HG02798 (cell line): ENCODE measurements around the gene FOXP1.
"Not testable (repeated sequence)": the region's sequence is repeated elsewhere in the genome, so short reads cannot be mapped to it uniquely, and the experiment has no call there.

Experiments used
- ATAC-seq: cut with Tn5 transposase; IDR thresholded peaks from one replicate; pipeline ENCODE4 v1.9.1; 2021; ENCODE audit warnings: mild to moderate bottlenecking; ENCODE audit not compliant: unreplicated experiment, poor library complexity

The FOXP1 gene

DNA sequence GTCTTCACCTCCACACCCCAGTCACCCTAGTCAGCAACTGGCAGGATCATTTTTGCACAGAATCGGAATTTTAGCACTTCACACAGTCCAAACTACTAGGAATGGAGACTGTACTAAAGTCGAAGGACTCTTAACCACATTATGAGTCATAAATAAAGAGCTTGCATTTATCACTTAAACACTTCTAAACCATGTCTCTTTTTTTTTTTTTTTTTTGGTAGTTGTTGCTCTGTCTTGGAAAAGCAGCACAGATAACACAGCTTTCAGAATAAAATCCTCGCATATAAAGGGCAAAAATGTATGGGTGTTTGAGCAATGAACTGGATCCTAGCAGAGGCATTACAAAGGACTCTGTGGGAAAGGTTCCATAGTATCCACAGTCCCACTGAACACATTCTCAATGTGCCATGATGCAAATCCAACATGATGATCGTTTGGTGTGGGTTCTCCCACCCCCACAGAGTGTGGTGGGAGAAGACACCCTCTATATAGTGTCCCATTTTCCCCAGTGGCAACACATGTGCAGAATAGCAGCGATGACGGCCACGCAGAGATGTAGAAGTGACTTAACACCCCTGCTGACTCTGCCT is 47.1 kb downstream of the FOXP1 start:
- ATAC-seq = no peak

DNA sequence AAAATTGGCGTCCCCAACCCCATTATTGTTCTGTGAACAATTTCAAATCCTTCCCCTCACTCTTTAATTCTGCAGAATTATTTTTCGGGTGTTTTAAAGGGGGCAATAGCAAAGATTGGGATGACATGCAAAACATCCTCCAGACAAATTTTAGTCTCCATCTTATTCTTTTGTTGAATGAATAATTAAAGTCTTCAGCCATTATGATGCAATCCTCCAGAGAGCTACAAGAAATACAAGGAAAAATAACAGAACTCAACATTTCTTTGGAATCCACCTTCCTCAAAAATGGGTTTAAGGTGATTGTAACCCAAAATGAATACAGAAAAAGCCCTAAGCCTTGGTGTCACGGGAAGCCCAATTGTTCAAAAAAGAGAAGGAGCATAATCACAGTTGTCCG is 49.9 kb downstream of the FOXP1 start:
- ATAC-seq = no peak

DNA sequence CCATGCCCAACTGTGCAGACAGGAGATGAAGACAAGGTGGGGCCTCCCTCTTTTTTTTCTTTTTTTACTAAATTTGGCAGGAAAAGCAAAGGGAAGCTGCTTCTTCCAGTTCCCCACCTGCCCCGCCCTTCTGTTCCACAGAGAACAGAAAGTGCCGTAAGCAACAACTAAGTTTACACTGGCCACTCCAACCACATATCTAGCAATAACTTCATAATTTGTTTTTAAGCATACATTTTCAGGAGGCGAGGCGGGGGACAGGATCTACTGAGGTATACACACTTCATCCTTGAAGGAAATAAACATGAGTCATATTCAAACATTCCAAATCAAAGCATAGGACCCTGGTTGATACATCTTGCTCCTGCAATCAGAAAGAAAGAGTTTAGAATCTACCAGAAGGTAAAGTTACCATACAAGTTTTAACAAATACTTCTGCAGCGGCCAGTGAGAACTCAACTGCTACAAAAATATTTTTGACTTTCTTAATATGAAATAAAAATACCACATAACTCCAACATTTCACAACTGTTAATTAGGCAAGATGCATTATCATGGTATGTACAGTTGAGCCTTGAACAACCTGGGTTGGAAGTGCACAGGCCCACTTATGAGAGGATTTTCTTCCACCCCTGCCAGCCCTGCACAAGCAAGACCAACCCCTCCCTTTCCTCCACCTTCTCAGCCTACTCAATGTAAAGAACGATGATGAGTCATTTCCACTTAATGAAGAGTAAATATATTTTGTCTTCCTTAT is 50.7 kb downstream of the FOXP1 start:
- ATAC-seq = no peak

DNA sequence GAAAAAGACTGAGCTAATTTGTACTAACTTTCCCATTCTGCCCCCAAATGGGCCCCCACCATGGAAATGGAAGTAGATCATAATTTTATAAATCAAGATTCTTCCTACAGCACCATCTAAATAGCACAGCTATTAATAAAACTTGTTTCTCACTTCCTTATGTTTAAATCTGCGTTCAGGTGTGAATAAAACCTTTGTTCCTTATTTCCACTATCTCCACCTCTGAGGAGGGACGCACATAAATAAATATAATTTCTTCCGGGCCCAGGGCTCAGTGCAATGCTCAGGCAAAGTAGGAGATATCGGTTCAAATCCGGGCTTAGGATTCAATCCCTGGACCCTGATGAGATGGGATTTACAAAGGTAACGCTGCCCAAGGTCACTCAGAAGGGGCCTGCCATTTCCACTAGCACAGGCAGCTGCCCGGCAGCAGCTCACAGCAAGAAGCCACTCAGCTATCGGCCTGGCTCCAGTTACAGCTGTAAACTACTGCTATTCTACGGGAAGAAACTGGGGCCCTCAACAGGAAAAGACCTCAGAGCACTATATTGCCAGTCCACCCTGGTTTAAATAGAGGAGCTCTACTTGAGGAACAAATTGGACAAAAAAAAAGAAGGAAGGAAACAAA is 52.5 kb downstream of the FOXP1 start:
- no peak for ATAC-seq

DNA sequence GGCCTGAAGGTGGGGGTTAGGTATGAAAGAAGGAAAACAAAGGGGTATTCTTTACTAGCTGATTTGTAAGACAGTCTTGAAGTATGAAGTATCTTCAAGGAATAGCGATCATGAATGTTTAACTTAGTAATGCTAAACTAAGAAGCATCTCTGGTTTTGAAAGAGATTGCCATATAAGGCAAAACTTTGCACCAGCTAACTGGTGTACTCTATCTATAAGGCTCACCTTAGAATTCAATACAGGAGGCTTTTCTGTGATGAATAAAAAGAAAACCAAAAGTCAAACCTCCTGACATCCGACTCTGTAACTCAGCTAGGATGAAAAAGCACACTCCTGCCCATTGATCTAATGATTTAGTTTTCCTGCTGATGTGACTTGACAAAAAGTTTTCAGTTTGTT is 54.7 kb downstream of the FOXP1 start:
- ATAC-seq = no peak

DNA sequence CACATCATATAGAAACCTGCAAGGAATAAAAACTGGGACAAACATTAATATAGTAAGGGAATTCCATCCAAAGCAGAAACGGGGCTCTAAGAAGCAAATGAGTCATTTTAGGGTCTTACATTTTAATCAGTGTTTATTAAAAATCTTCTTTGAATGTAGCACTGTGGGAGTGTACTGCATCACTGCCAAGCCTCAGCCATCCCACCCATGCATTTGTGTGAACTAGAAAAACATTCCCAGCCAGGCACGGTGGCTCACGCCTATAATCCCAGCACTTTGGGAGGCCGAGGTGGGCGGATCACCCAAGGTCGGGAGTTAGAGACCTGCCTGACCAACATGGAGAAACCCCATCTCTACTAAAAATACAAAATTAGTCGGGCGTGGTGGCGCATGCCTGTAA is 57.1 kb downstream of the FOXP1 start:
- not testable (repeated sequence) for ATAC-seq

DNA sequence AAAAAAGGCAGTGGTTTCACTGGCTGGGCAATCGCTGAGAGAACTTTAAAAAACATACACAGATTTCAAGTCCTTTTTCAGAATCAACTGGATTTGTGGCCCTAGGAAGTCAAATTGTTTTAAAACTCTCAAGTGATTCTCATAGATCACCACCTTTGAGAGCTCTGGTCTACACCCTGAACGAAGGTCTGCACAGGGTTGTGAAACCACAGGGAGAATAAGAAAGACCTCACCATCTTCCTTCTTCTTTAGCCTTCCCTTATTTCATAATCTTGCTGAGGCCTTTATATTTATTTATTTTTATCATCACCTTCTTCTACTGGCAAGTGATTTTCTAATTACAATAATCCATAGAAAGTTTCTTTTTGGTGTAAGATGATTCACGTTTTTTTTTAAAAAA is 58.1 kb downstream of the FOXP1 start:
- no peak for ATAC-seq

DNA sequence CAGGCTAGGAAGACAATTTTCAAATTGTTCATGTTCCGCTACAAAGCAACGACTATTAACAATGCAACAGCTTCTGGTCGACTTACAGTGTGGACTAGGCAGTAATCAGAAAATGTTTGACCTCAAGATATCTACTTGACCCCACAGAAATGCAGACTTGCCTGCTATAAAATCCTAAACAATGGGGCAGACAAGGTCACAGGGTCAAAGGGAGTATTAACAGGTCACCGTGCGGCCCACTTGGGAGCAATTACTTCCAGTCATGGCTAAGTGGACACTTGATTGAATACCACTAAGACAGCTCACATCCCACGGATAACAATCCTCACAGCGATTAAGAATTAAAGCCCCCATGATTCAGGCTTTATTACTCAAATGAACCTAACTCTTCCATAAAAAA is 58.9 kb downstream of the FOXP1 start:
- no peak for ATAC-seq

DNA sequence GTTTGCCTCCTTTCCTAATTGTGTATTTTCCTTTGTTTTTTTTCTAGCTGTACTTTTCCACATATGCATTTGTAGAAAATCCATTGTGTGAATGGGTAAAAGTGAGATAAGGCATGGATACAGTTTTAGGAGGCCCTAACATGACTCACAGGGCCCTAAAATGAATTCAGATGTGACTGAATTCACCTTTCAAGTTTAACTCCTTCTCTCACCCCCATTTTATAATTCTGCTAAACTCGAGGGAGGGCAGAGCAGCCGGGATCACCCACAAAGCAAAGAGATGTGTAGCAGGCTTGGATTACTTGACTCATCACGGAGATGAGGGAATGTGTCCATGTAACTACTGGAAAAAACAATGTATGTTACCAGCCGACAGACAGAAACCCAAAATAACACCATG is 59.9 kb downstream of the FOXP1 start:
- ATAC-seq = no peak

DNA sequence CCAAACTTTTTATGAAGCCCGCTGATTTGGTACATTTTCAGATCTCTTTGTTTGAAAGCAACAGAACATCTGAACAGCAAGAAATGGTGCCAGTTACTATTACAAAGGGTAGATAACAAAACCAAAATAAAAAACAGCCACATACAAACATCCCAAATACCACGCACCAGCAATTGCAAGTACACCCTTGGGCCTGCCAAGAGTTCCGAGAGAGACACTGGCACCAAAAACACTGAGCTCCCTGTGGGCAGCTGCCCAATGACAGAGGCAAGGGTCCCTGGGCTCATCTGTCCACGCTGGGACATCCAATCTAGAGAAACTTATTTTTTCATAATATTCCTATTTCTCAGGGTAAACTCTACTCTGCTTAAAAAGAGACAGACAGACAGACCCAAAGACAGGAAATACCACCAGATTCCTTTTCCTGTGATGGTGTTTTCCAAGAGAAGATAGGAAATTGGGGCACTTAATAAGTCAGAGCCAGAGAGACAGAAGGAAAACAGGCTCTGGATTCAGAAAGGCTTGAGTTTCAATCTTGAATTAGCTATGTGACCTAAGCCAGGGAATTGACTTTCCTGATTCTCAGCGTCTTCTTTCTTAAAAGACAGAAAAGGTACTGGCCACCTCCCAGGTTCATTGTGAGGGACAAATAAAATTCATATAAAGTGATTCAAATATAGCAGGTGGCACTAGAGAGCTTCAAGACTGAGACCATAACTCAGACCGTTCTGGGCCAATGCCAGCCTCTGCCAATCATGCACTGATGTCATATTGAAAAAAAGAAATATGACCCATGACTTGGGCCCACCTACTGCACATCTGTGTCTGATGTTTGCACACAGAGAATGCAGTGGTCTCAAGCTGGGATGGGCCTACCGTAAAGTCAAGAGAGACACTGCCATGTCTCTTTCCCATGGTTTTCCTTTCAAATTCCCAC is 61.3 kb downstream of the FOXP1 start:
- no peak for ATAC-seq

DNA sequence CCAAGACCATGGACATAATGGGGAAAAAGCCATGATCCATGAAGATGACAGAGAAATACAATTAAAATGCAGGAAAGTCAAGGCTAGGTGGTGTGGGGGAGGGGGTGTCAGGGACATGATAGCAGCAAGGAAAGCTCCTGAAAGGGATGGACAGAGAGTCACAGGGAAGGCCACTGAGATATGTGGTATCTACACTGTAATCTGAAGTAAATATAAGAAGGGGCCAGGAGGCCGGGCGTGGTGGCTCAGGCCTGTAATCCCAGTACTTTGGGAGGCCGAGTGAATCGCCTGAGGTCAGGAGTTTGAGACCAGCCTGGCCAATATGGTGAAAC is 62.5 kb downstream of the FOXP1 start:
- ATAC-seq = no peak

DNA sequence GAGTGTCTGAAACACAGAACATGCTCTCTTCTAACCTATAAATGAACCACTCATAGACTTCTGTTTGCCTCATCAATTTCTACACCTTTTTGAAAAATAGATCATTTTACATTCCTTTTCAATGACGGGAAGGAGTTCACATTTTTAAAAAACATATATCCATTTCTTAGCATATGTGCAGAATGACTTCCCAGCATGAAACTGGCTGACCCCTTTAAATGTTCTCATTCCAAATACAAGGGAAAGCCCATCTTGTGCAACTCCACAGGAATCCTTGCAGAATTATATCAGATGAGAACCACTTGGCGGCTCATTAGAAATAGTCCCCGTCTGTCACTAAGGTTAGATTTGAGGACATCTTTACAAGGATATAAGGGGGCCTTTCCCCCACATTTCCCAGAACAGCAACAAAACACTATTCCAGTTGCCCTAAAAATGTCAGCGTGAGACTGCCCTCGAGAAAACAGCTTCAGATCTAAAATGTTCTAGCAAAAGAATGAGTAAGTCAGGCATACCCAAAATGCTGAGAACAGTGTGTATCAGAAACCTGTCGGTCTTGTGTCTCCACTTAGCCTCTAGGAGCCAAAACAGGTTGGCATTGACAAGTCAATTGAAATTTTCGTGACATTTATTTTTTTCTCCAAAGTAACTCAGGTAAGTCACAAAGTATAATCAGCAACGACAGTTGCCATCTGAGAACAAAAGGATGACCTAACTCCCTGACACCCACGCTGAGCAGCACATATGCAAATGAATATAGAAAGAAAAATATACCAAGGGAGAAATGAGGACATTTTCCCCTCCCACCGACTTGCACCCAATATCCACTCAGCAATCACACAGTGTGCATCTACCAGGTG is 63.1 kb downstream of the FOXP1 start:
- ATAC-seq = no peak

DNA sequence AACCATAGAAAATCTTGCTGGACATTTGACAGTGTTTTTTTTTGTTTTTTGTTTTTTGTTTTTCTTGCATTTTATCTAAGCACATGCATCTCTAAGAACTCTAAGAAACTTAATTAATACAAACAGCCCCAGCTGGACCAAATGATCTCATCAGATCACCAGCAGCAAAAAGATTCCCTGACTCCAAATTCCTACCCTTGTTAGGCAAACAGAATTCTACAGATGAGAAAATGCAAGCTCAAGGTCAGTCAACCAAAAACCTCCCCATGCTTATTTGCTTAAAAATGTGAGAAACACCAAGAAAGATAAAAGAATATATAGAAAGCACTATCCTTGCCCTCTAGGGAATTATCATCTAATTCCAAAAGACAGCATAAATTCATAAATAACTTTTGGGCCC is 65.4 kb downstream of the FOXP1 start:
- ATAC-seq = no peak

DNA sequence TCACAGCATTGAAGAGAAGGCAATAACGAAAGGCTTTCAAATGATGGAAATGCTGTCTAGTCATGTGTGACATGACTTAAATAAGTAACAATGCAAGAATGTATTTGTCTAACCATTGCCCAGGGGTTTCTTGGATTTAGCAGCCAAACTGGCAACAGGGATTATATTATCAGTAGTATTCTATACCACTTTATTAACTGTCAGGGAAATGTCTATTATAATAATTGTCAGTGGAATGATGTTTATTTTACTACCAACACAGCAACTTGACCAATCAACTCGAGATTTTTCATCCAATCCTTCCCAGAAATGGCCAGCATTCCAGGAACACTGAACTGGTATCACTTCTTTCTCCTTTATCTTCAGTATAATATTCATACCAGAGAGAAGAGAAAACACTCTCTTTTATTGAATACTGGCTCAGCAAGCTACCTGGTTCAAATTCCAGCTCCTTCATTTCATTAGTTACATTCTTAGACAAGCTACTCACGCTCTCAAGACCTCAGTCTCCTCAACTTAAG is 66.2 kb downstream of the FOXP1 start:
- no peak for ATAC-seq

DNA sequence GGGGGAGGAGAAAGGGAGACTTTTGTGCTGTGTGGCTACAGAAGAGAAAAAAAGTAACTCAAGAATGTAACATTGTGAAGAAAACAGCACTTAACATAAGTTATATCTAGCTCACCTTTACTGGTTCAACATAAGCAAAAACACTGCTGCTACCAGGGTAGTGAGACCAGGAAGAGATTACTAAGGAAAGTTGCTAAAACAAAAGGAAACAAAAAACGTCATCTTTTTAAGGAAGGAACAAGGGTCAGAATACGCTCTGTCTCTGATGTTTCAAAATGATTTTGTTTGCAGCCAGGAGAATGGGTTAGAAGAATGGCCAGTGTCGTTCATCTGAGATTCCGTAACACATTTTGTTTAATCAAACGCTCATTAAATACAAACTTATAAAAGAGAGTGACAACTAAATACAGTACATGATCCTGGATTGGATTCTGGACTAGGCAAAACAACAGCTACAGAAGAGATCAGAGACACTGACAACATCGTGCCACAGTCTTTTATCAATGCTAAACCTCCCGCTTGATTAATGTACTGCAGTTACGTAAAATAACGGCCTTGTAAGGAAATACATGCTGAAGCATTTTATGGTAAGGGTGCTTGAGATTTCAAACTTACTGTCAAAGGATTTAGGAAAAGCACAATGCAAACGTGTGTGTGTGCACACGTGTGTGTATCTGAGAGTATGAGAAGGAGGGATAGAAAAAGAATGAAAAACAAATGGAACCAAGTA is 67.7 kb downstream of the FOXP1 start:
- no peak for ATAC-seq

DNA sequence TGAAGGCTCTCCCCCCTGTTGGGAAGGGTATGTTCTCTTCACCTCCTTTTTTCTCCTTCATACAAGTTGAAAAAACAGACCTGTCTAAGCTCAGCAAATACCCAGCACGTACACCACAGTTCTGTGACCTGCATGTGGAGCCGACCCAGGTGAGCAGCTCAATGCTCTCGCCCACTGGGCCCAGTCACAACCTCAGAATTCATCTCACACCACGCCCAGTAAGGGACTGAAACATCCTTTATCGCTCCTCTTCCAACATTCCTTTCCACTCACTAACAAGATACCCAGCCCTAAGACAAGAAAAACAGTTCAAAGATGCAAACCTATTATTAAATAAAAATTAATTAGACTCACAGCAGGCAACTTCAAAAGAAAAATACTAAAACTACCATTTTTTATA is 68.9 kb downstream of the FOXP1 start:
- no peak for ATAC-seq

DNA sequence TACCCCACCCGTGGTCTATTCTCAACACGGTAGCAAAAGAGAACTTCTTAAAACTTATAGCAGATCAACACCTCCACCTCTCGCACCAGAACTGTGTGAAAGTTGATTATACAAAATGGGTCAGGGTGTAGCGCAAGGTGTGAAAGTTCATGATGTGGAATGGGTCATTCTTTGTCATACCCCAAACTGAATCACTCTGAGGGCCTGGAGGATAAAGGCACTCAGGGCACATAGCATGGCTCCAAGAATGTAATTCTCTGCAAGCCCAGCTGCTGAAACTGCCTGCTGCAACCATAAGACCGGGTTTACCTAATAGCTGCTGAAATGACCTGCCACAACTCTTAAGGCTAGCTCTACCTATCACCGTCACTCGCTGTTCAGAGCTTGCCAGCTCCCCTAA is 70.0 kb downstream of the FOXP1 start:
- ATAC-seq = no peak

DNA sequence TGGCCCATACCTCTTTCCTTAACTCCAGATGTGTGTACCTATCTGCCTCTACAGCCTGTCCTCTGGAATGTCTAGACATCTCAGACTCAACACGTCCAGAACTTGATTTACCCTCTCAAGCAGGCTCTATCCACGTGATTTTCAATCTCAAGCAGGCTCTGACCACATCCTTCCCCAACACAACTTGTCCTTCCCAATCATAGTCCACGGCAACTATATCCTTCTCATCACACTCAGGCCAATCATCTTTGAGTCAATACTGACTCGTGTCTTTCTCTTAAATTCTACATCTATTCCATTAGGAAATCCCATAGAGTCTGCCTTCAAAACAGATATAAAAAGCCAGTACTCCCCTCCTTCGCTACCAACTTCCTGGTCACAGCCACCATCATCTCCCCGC is 70.4 kb downstream of the FOXP1 start:
- ATAC-seq = no peak

DNA sequence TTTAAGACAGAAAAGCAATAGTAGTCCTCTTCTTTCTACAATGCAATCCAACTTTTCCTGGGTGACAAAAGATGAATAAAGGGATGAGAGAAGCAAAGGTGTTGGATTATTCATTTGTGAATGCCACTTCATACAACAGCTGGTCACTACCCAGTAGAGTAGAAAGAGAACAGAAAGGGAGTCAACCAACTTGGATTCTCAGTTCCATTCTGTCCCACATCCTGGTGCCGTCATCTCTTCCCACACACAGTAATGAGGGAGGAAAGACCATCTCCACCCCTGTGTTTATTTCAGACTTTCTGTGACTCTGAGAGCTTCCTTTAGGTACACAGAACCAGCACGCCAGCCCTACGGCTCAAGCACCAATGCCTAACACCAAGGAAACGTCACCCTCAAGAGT is 71.0 kb downstream of the FOXP1 start:
- ATAC-seq = no peak
